ENCODE data around the gene TPD52L1.

The TPD52L1 gene

DNA sequence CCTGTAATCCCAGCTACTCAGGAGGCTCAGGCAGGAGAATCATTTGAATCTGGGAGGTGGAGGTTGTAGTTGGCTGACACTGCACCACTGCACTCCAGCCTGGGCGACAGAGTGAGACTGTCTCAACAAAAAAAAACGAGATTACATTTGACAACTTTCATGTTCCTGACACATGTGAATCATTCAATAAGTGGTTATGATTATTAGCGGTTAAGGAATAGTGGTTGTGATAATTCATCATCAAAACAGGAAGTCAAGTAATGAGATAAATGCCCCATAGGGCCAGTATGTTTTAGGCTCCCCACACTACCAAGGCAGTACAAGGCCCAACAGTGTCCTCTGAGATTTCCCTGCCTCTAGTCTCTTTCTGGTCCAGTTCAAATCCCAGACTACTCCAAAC, 145.7 kb downstream of the TPD52L1 start:
- no peak overlapping the region for H3K4me3 ChIP-seq (ENCODE audit: low read depth in 1 of 2, low read length in 2 of 2)
- H3K27ac ChIP-seq (ENCODE audit: low read length), result no peak overlapping the region
- H3K36me3 ChIP-seq (ENCODE audit: control insufficient read depth in 1 of 2, insufficient read depth in 2 of 2, low read length in 2 of 2), result peaks cover 16 to 23% of the 10 kb centered on the region in 2 donors

DNA sequence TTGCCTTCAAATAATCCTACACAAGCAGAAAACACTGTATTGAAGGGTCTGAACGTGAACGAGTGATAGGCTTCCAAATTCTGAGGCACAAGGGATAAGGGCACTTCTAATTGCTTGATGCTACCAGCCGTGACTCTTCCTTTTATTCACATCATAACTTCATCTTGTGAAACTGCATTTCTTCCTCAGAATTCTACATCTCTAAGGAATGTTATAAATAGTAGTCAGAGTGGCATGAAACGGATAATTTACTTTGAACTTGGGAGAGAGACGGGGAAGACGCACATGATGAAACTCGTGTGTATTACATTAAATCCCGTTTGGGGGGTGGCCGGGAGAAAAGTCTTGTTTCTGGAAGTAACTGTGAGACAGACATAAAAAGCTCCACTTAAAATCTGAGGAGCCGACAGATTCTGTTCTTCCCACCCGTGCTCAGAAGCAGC, 147.4 kb downstream of the TPD52L1 start:
- no peaks in the 10 kb centered on the region for H3K9me3 ChIP-seq (ENCODE audit: control insufficient read depth in 1 of 2, low read length in 2 of 2)
- H3K27me3 ChIP-seq (ENCODE audit: low read depth, low read length), result no peaks in the 10 kb centered on the region
- H3K36me3 ChIP-seq (ENCODE audit: control insufficient read depth in 1 of 2, insufficient read depth in 2 of 2, low read length in 2 of 2), result peaks cover 16 to 23% of the 10 kb centered on the region in 2 donors
- peak overlapping the region; percentile 75 to 77 for H3K4me3 ChIP-seq (ENCODE audit: low read depth in 1 of 2, low read length in 2 of 2)
- H3K4me1 ChIP-seq (ENCODE audit: control insufficient read depth in 1 of 2, insufficient read depth in 2 of 2, low read length in 2 of 2), result peaks cover 15% of the 10 kb centered on the region in 2 donors
- peak overlapping the region; percentile 64 for H3K27ac ChIP-seq (ENCODE audit: low read length)

More for the DNA sequence above, 145.7 kb downstream of the TPD52L1 start:
- H3K4me1 ChIP-seq (ENCODE audit: control insufficient read depth in 1 of 2, insufficient read depth in 2 of 2, low read length in 2 of 2), result peaks cover 15% of the 10 kb centered on the region in 2 donors
- no peaks in the 10 kb centered on the region for H3K9me3 ChIP-seq (ENCODE audit: control insufficient read depth in 1 of 2, low read length in 2 of 2)
- no peaks in the 10 kb centered on the region for H3K27me3 ChIP-seq (ENCODE audit: low read depth, low read length)

GRCh38 chr6:125301435-125302391, 148.1 kb downstream of the TPD52L1 start, which contains the start of gene HDDC2:
Gene HDDC2 (minus strand): TSS chr6:125301967. CDS start chr6:125301932, 35 bp downstream.
- Histone ChIP-seq H3K9me3 (ENCODE audit: control insufficient read depth in 1 of 2, low read length in 2 of 2) (no peaks in the 10 kb centered on the region), H3K36me3 (ENCODE audit: control insufficient read depth in 1 of 2, insufficient read depth in 2 of 2, low read length in 2 of 2) (peaks cover 10 to 16% of the 10 kb centered on the region in 2 donors), H3K27me3 (ENCODE audit: low read depth, low read length) (no peaks in the 10 kb centered on the region), H3K4me1 (ENCODE audit: control insufficient read depth in 1 of 2, insufficient read depth in 2 of 2, low read length in 2 of 2) (peaks cover 15% of the 10 kb centered on the region in 2 donors), H3K4me3 (ENCODE audit: low read depth in 1 of 2, low read length in 2 of 2) (peak within 1 kb of the TSS; percentile 75 to 77), H3K27ac (ENCODE audit: low read length) (peak within 1 kb of the TSS; percentile 64)

DNA sequence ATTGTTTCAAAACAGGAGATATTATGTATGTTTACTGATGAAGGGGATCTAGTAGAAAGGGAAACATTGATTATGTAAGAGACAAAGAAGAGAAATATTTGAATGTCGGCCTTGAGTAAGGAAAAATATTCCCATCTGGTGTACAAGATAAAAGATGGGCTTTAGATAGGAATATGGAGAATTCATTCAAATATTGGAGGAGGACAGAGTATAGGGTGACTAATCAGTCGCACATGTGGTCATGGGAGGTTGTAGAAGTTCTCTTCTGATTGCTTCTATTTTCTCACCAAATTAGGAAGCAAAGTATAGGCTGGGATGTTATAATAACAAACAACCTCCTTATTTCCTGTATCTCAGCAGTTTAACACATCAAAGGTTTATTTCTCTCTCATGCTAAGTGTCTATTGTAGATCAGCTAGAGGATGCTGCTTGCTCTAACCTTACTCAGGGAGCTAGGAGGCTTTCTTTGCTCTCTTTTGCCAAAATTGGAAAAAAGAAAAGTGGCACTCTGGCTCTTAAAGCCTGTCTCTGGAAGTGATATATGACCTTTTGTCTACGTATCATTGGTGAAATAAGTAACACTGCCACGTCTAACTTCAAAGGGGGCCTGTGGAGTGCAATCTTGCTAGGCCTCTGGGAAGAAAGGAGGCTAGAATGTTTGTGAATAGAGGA, 149.4 kb downstream of the TPD52L1 start:
- H3K27ac ChIP-seq (ENCODE audit: low read length), result no peak overlapping the region
- H3K4me1 ChIP-seq (ENCODE audit: control insufficient read depth in 1 of 2, insufficient read depth in 2 of 2, low read length in 2 of 2), result peaks cover 15% of the 10 kb centered on the region in 2 donors
- no peaks in the 10 kb centered on the region for H3K27me3 ChIP-seq (ENCODE audit: low read depth, low read length)
- peaks cover 0 to 5% of the 10 kb centered on the region in 2 donors for H3K36me3 ChIP-seq (ENCODE audit: control insufficient read depth in 1 of 2, insufficient read depth in 2 of 2, low read length in 2 of 2)
- H3K4me3 ChIP-seq (ENCODE audit: low read depth in 1 of 2, low read length in 2 of 2), result no peak overlapping the region
- no peaks in the 10 kb centered on the region for H3K9me3 ChIP-seq (ENCODE audit: control insufficient read depth in 1 of 2, low read length in 2 of 2)

GRCh38 chr6:125303512-125303854, 149.9 kb downstream of the TPD52L1 start:
- Histone ChIP-seq H3K36me3 (ENCODE audit: control insufficient read depth in 1 of 2, insufficient read depth in 2 of 2, low read length in 2 of 2) (peaks cover 0 to 1% of the 10 kb centered on the region in 2 donors), H3K4me3 (ENCODE audit: low read depth in 1 of 2, low read length in 2 of 2) (no peak overlapping the region), H3K9me3 (ENCODE audit: control insufficient read depth in 1 of 2, low read length in 2 of 2) (no peaks in the 10 kb centered on the region), H3K27ac (ENCODE audit: low read length) (no peak overlapping the region), H3K27me3 (ENCODE audit: low read depth, low read length) (no peaks in the 10 kb centered on the region), H3K4me1 (ENCODE audit: control insufficient read depth in 1 of 2, insufficient read depth in 2 of 2, low read length in 2 of 2) (peaks cover 15% of the 10 kb centered on the region in 2 donors)

- H3K27ac ChIP-seq (ENCODE audit: low read length), result no peak overlapping the region
- no peak overlapping the region for H3K4me3 ChIP-seq (ENCODE audit: low read depth in 1 of 2, low read length in 2 of 2)
- H3K9me3 ChIP-seq (ENCODE audit: control insufficient read depth in 1 of 2, low read length in 2 of 2), result no peaks in the 10 kb centered on the region
- H3K36me3 ChIP-seq (ENCODE audit: control insufficient read depth in 1 of 2, insufficient read depth in 2 of 2, low read length in 2 of 2), result no peaks in the 10 kb centered on the region
- H3K4me1 ChIP-seq (ENCODE audit: control insufficient read depth in 1 of 2, insufficient read depth in 2 of 2, low read length in 2 of 2), result peaks cover 9% of the 10 kb centered on the region in 2 donors
- no peaks in the 10 kb centered on the region for H3K27me3 ChIP-seq (ENCODE audit: low read depth, low read length)
Measured at GRCh38 chr6:125304970-125305660, 151.5 kb downstream of the TPD52L1 start.

- Histone ChIP-seq H3K36me3 (ENCODE audit: control insufficient read depth in 1 of 2, insufficient read depth in 2 of 2, low read length in 2 of 2) (no peaks in the 10 kb centered on the region), H3K27me3 (ENCODE audit: low read depth, low read length) (no peaks in the 10 kb centered on the region), H3K27ac (ENCODE audit: low read length) (no peak overlapping the region), H3K4me1 (ENCODE audit: control insufficient read depth in 1 of 2, insufficient read depth in 2 of 2, low read length in 2 of 2) (no peaks in the 10 kb centered on the region), H3K4me3 (ENCODE audit: low read depth in 1 of 2, low read length in 2 of 2) (no peak overlapping the region), H3K9me3 (ENCODE audit: control insufficient read depth in 1 of 2, low read length in 2 of 2) (no peaks in the 10 kb centered on the region)
Measured at GRCh38 chr6:125306756-125307149, 153.2 kb downstream of the TPD52L1 start.

- Histone ChIP-seq H3K36me3 (ENCODE audit: control insufficient read depth in 1 of 2, insufficient read depth in 2 of 2, low read length in 2 of 2) (no peaks in the 10 kb centered on the region), H3K9me3 (ENCODE audit: control insufficient read depth in 1 of 2, low read length in 2 of 2) (no peaks in the 10 kb centered on the region), H3K4me3 (ENCODE audit: low read depth in 1 of 2, low read length in 2 of 2) (no peak overlapping the region), H3K27ac (ENCODE audit: low read length) (no peak overlapping the region), H3K4me1 (ENCODE audit: control insufficient read depth in 1 of 2, insufficient read depth in 2 of 2, low read length in 2 of 2) (no peaks in the 10 kb centered on the region), H3K27me3 (ENCODE audit: low read depth, low read length) (no peaks in the 10 kb centered on the region)
Measured at GRCh38 chr6:125307150-125307838, 153.7 kb downstream of the TPD52L1 start.

DNA sequence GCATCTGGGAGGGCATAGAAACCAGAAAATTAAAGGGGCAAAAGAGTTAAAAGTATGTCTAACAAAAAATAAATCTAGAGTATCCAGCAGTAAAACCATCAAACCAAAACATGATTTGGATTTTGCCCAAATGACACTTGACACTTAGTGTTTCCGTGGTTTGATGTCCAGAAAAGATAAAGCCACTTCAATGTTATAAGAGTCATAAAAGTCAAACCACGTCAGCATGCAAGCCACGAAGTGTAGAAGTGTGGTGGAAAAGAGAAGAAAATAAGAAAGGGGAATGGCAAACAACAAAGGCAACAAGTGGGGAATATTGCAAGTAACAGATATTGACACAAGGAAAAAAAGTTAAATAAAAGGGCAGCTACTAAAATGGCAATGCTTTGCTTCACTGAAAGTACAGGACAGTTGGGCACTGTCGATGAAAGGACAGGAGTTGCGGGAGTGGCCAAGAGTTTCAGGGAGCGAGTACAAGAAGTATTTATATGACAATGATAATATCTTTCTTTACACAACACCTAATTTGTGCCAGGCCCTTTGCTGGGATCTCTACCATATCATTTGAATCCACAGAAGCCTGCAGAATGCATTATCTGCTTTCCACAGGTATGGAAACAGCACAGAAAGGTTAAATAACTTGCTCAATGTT, 154.5 kb downstream of the TPD52L1 start:
- Histone ChIP-seq H3K27ac (ENCODE audit: low read length) (no peak overlapping the region), H3K9me3 (ENCODE audit: control insufficient read depth in 1 of 2, low read length in 2 of 2) (no peaks in the 10 kb centered on the region), H3K4me1 (ENCODE audit: control insufficient read depth in 1 of 2, insufficient read depth in 2 of 2, low read length in 2 of 2) (no peaks in the 10 kb centered on the region), H3K27me3 (ENCODE audit: low read depth, low read length) (no peaks in the 10 kb centered on the region), H3K4me3 (ENCODE audit: low read depth in 1 of 2, low read length in 2 of 2) (no peak overlapping the region), H3K36me3 (ENCODE audit: control insufficient read depth in 1 of 2, insufficient read depth in 2 of 2, low read length in 2 of 2) (no peaks in the 10 kb centered on the region)

DNA sequence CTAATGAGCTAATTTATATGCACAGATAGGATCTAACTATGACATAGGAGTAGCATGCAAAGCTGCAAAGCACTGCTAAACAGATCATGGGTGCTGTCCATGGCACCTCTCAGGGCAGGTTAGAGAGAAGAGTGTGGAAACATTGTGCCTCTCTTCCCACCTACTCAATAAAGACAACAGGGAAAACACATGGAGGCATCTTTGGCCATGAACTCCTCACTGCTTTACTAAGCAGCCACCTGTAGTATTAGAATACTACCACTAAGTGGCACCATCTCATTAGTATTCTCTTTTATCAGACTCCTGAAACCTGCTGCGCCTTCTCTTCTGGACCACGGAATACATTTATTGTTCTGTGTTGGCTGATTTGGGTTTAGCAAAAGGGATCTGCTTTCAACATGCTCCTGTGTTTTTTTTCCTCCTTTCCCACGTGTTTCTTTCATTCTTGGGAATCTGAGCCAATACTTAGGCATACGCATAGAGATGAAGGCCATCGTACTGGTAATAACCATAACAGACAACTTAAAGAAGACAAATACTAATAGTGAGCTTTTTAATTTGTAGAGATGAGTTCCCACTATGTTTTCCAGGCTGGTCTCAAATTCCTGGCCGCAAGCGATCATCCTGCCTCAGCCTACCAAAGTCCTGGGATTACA, 157.5 kb downstream of the TPD52L1 start:
- H3K27ac ChIP-seq (ENCODE audit: low read length), result no peak overlapping the region
- no peak overlapping the region for H3K4me3 ChIP-seq (ENCODE audit: low read depth in 1 of 2, low read length in 2 of 2)
- H3K27me3 ChIP-seq (ENCODE audit: low read depth, low read length), result no peaks in the 10 kb centered on the region
- H3K36me3 ChIP-seq (ENCODE audit: control insufficient read depth in 1 of 2, insufficient read depth in 2 of 2, low read length in 2 of 2), result no peaks in the 10 kb centered on the region
- H3K4me1 ChIP-seq (ENCODE audit: control insufficient read depth in 1 of 2, insufficient read depth in 2 of 2, low read length in 2 of 2), result no peaks in the 10 kb centered on the region
- H3K9me3 ChIP-seq (ENCODE audit: control insufficient read depth in 1 of 2, low read length in 2 of 2), result no peaks in the 10 kb centered on the region

Data from muscle layer of duodenum (tissue), 2 donors.